GM12892 (cell line): ENCODE data around the gene CHKB.

Experiments used
- POLR2A ChIP-seq: IDR thresholded peaks from 2 replicates; pipeline ENCODE4 v1.6.1; 2011; ENCODE audit warnings: low read depth, low read length, control low read depth
- POLR2AphosphoS5 ChIP-seq: IDR thresholded peaks from 2 replicates; pipeline ENCODE4 v1.6.1; 2011; ENCODE audit warnings: low read depth, low read length, control low read depth
- TAF1 ChIP-seq: IDR thresholded peaks from 2 replicates; pipeline ENCODE4 v1.6.1; 2011; ENCODE audit warnings: low read depth, mild to moderate bottlenecking, control low read depth, low read length, borderline replicate concordance

DNA sequence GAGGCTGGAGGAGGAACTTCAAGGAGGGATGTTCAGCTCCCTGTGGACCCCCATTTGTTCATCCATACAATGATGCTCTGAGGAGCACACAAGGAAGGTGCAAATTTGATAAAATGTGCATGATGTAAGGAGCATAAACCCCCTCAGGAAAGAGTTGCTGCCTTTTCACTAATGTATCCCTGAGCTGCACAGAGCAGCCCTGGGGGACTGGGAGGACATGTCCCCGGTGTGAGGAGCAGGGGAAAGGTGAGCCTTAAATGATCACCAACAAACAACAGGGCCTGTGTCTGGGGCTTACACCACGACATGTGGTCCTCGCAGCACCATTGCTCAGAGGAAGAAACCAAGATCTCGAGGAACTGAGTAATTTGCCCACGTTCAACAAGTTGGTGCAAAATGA, 14.4 kb upstream of the CHKB start:
- TF ChIP-seq POLR2AphosphoS5 = no peak
- TF ChIP-seq POLR2A = no peak
- no peak for TF ChIP-seq TAF1
